ENCODE data around the gene DNAJB11.

- TF ChIP-seq POLR2A (IDR thresholded peaks at IDR 0.05; ENCODE audit: low read depth, low read length) = no peak
- TF ChIP-seq POLR2AphosphoS5 (IDR thresholded peaks at IDR 0.05; ENCODE audit: low read depth, low read length) = no peak
These were observed 55.1 kb downstream of the DNAJB11 start for GRCh38 chr3:186625600-186626042.
